Cardiac septum (tissue), 1 donor: Measurements from ENCODE around the gene XXYLT1. TPM values are rescaled to one million over a fixed set of nuclear protein-coding genes. Genes with fewer than 3 reads are reported as not detected.

Experiments
- DNase-seq: peaks from one replicate; pipeline ENCODE4 v3.0.0-alpha.2; 2020; ENCODE audit warnings: low spot score
- intact Hi-C: fragments of 100-400 bp; cut with DNase I; formaldehyde crosslinking; loops from one replicate; pipeline ENCODE4 v1.14.0; 2022
- total RNA-seq: library from RNA; stranded (reverse); fragmentation: NEBNext Ultra II Directional; extraction: Animal tissue kit (Norgen Biotek cat#: 25700); gene quantifications from one replicate; pipeline ENCODE4 v1.2.1, GENCODE V29; 2021
- donor health status: DM: no; HTN: no; CAD: no.

XXYLT1 gene
- total RNA-seq, 1 donor from 2014 or later, result 5.9 TPM

- intact Hi-C loops, result no loop called here
- no peak for DNase-seq
Measured at GRCh38 chr3:195268576-195269309, 2.2 kb downstream of the XXYLT1 start.

DNA sequence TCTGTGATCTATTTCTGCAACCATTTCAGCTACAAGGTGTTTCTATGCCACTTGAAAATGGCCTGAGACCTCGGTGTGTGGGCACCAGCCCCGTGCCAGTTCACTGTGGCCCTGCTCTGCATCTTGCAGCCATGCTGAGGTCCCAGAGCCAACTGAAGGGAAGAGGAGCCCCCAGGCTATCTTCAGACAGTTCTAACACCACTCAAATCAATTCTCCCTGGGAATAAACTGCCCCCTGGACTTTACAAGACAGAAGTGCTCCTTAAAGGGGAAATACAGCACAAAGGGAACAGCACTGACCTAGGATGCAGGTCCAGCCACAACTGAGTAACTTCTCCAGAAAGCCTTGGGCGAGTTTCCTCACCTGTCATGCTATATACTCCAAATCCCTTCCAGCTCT lies 3.9 kb downstream of the XXYLT1 start:
- DNase-seq, result no peak
- intact Hi-C loops, result no loop called here

DNA sequence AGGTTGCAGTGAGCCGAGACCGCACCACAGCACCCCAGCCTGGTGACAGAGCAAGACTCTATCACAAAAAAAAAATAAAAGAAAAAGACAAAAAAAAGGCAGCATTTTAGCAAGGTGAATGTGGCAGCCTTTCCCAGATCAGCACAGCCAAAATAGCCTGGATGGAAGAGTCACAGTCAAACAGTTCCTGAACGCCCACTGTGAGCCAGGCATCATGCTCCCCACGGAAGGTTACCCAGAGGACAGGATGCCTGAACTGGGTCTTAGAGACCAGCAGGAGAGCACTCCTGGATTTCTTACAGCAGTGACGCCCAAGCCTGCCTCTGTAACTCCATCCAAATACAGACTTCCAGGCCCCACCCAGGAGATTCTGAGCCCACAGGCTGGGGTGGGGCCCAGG lies 4.5 kb downstream of the XXYLT1 start:
- intact Hi-C loops, result no loop called here
- no peak for DNase-seq

GRCh38 chr3:195265363-195265976 lies 5.5 kb downstream of the XXYLT1 start:
- intact Hi-C loops, result no loop called here
- DNase-seq, result no peak

- no peak for DNase-seq
- intact Hi-C loops, result no loop called here
Measured at GRCh38 chr3:195263925-195264600, 6.9 kb downstream of the XXYLT1 start.

DNA sequence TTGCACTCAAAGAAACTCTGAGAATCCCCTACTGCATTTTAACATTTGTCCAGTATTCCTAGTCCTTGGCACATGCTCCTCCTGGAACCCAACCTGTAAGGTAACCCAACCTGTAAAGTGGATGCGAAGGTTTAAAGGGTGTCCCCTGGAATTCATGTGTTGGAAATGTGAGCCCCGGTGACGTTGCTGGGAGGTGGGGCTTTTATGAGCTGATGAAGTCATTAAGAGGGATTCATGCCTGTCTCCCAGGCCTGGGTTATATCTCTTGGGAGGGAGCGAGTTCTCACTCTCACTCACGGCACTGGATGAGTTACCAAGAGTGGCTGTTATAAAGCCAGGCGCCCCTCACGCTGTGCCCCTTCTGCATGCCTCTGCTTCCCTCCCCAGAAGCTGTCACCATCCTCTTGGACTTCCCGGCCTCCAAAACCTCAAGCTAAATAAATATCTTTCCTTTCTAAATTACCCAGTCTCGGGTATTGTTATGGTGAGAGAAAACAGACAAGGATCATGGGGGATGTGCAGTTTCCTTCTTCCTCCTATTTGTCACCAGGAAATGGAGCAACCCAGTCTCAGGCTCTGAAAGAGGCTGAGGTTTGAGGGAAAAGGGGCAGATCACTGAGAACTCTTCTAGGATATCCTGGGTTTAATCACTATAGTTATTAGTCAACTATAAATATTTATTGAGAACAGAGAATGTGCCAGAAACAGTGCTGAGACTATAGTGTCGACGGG lies 7.6 kb downstream of the XXYLT1 start:
- intact Hi-C loops, result no loop called here
- DNase-seq, result no peak

DNA sequence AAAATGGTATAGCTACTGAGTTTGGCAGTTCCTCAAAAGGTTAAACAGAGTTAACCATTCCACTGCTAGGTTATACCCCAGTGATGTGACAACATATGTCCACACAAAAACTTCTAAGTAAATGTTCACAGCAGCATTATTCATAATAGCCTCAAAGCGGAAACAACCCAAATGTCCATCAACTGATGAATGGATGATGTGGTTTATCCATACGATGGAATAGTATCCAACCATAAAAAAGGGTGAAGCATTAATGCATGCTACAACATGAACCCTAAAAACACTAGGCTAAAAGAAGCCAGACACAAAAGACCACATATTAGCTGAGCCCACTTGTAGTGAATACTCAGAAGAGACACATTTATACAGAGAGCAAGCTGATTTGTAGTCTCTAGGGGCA lies 9.0 kb downstream of the XXYLT1 start:
- intact Hi-C loops, result no loop called here

DNA sequence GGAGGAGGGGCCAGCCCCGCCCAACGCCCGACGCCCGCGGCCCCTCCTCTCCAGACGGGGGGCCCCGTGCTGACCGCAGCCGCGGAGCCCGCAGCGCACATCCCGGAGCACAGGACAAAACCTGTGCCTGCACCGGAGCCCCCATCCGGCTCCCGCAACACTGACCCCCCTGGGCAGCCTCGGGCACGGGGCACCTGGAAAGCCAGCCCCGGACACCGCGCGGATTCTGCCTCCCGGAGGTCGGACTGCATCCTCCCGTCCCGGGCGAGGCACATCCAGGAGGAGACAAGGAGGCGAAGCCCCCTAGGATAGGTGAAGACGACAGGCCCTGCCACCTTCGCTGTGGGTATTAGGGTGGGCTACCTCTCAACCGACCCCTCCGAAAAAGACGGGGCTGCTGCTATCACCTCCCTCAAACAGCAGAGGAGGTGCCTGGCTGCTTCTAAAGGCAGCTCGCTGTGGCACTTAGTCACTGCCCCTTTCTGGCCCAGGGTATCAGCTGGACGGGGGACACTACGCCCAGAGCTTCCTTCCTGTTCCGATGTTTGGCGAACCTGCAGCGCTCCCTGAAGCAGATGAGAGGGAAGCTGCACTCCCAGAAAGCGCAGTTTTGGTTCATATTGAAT lies 10.6 kb downstream of the XXYLT1 start:
- DNase-seq, result no peak
- intact Hi-C loops, result no loop called here

More for the DNA sequence above, 9.0 kb downstream of the XXYLT1 start:
- no peak for DNase-seq

- peak; percentile 94 for DNase-seq
- intact Hi-C loops, result loop anchor here (2.0 to 5.0 kb wide), 4 partner anchors 137 to 587 kb away; partner anchors contain the start of gene LSG1
Measured at GRCh38 chr3:195259475-195260279, 11.3 kb downstream of the XXYLT1 start.

- DNase-seq, result no peak
- intact Hi-C loops, result loop anchor here (2.0 to 5.0 kb wide), 4 partner anchors 137 to 586 kb away; partner anchors contain the start of gene LSG1
Measured at GRCh38 chr3:195259154-195259474, 11.8 kb downstream of the XXYLT1 start.

DNA sequence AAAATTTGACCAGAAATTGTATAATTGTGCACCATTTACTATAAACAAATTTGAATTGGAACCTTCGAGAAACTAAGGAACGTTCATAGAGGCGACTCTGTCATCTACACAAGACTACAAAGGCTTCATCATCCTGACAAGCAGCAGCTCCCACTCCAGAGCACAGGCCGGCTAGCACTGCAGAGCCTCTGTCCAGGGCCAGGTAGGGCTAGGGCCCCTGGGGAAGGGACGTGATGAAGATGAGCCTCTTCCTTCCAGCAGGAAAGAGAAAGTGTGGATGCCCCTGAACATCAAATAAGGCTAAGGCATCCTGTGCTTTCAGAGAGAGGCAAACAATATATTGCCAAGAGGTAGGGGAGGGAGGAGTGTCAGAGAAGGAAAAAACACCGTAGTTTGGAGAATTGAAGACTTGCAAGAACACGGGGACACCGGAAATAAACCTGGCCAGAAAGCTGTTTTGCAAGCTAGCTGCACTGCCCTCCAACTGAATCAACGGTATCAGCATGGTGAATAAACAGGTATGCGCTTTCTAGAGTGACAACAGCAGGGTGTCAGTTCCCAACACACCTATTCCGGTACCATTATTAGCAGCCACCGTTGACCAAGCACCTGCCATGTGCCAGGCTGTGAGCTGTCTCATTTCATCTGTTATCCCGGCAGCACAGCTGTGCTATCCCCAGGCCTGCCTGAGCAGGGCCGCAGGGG lies 12.4 kb downstream of the XXYLT1 start:
- intact Hi-C loops, result loop anchor here (2.0 to 5.0 kb wide), 4 partner anchors 136 to 586 kb away; partner anchors contain the start of gene LSG1
- no peak for DNase-seq

DNA sequence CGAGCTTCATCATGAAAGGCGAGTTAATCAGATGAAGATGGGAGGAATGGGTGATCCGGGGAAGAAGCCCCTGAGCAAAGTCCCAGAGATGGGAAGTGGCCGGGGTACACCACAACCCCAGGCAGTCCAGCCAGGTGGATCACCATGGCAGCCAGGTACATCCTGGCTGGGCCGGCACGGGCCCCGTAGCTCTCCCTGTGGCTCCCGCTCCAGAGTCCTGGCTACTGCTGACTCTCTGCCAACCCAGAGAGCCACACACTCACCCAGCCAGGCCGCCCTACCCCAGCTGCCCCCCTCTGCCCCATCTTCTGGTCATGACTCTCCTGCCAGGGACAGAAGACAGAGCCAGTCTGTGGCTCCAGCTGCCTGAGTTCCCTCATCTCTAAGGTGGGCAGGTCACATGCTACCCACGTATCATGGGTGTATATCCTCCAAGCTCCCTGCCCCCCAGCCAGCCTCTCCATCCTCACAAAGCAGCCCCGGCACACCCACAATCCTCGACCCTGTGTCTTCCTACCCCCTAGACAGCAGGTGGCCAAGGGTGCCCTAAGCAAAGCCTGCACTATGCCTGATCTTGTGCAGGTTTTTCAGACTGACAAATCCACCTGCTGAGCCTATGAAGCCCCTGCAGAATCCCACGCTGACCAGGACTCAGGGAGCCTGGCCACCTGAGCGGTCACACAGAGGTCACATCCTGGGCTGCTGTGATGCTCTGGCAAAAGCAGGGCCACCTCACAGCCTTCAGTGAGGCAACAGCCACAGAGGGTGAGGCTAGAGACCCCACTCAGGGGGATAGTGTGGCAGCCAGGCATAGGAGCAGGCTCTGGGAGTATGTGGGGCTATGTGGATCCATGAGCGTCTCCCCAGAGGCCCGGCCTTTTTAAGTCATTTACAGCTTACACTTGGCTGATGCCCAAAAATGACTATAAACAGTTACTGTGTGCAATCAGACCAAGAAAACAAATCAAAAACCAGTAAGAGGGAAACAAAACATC lies 13.2 kb downstream of the XXYLT1 start:
- DNase-seq, result no peak
- intact Hi-C loops, result loop anchor here (2.0 to 5.0 kb wide), 4 partner anchors 135 to 585 kb away; partner anchors contain the start of gene LSG1

DNA sequence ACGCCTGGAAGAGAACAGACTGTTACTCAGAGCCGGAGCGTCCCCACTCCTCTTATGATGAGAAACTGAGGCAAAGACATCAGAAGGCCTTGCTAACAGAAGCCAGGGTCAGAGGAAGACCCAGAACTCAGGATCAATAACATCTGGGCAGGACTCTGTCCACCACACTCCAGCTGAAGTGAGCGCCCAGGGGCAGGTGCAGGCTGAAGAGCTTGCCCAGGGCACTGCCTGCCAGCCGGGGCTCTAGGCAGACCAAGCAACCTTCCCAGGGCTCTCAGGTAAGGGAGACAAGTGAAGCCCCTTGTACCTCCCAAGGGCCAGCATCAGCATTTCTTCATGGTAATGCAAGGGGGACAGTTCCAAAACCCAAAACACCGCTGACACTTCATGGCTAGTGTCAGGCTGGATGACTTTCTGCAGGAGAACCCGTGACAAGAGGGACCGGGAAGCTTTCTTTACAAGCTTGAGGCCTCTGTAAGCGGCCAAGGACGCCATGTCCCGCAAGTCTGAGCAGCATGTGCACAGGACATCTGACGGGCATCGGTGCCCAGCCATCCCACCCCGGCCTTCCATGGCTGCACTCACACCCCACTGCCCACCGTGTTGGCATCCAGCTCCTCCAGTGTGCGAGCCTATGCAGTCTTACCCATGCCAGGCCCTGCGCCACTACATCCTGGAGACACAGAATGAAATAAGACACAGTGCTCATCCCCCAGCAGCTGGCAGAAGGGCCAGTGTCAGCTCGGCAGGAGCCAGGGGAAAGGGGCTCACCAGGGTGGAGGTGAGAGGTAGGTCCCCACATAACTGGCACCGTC lies 14.1 kb downstream of the XXYLT1 start:
- intact Hi-C loops, result loop anchor here (5.0 kb wide), 1 partner anchor 135 kb away; no protein-coding TSS in a partner anchor
- DNase-seq, result no peak

DNA sequence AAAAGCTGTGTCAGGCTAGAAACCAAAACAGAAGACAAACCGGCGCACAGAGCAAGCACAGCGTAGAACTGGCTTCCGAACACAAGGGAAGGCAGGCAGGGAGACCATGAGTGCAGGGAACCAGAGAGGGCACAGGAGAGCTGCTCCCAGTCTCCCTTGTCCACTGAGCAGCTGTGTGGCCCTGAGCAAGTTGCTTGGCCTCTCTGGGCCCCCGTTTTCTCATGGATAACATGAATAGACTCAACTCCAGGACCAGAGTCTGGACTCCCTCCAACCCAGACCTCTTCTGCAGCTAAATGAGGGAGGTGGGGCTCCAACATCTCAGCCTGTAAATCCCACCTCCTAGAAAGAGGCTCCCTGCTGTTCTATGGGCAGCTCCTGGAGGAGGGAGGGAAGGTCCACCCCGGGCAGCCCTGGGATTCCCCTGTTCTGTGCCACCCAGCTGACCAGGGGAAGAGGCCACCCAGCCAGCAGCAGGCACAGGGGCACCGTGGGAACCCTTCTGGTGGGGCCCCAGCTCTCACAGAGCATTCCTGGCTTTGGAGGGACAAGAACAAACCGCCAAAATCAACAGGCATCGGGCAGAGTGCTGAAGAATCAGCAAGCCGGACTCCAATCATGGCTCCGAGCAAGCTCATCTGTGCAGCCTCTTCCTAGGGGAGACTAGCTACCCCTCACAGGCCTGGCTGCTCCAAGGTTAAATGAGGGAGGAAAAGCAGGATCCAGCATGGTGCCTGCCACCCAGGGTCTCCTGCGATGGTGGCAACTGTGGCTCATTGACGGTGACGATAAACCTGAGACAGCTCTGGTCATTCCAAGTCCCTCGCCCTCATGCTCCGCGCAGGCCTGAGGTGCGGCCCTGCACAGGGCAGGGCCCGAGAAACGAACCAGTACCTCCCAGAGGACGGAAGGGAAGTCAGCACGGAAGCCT lies 15.1 kb downstream of the XXYLT1 start:
- intact Hi-C loops, result loop anchor here (5.0 kb wide), 1 partner anchor 134 kb away; no protein-coding TSS in a partner anchor
- DNase-seq, result no peak

- DNase-seq, result no peak
- intact Hi-C loops, result loop anchor here (5.0 kb wide), 1 partner anchor 133 kb away; no protein-coding TSS in a partner anchor
Measured at GRCh38 chr3:195255176-195255500, 15.8 kb downstream of the XXYLT1 start.
